HepG2 (cell line): ENCODE data around the gene PDK2. TPM values are rescaled to one million over a fixed set of nuclear protein-coding genes. Genes with fewer than 3 reads are reported as not detected.
A peak's percentile ranks its signal among the peaks of the same experiment; 100 is the strongest.

Source experiments
- CAMTA2 ChIP-seq: sonication (generic); formaldehyde crosslinking; IDR thresholded peaks from 2 replicates; pipeline ENCODE4 v1.4.0; 2020; ENCODE audit warnings: mild to moderate bottlenecking, missing genetic modification reagents, borderline replicate concordance
- CBX5 ChIP-seq: sonication (generic); formaldehyde crosslinking; IDR thresholded peaks from 2 replicates; pipeline ENCODE4 v1.4.0; 2020; ENCODE audit warnings: missing genetic modification reagents, borderline replicate concordance
- EEA1 ChIP-seq: sonication (generic); formaldehyde crosslinking; IDR thresholded peaks from 2 replicates; pipeline ENCODE4 v1.5.1; 2020; ENCODE audit warnings: mild to moderate bottlenecking, missing genetic modification reagents, borderline replicate concordance
- EED ChIP-seq: sonication (generic); formaldehyde crosslinking; IDR thresholded peaks from 2 replicates; pipeline ENCODE4 v1.5.0; 2020; ENCODE audit warnings: mild to moderate bottlenecking, missing genetic modification reagents
- HES4 ChIP-seq: sonication (generic); formaldehyde crosslinking; IDR thresholded peaks from 2 replicates; pipeline ENCODE4 v1.9.0; 2021; ENCODE audit warnings: mild to moderate bottlenecking, missing genetic modification reagents, borderline replicate concordance
- HOXA5 ChIP-seq: sonication (generic); formaldehyde crosslinking; IDR thresholded peaks from 2 replicates; pipeline ENCODE4 v1.4.0; 2020; ENCODE audit warnings: missing genetic modification reagents
- KLF15 ChIP-seq: sonication (generic); formaldehyde crosslinking; IDR thresholded peaks from 2 replicates; pipeline ENCODE4 v1.8.1; 2023; ENCODE audit warnings: borderline replicate concordance, mild to moderate bottlenecking, inconsistent platforms, missing genetic modification reagents, mixed read lengths
- MBD4 ChIP-seq: IDR thresholded peaks from 2 replicates; pipeline ENCODE4 v1.6.1; 2012; ENCODE audit warnings: low read length, inconsistent platforms, borderline replicate concordance
- NAIF1 ChIP-seq: sonication (generic); formaldehyde crosslinking; IDR thresholded peaks from 2 replicates; pipeline ENCODE4 v1.5.0; 2020; ENCODE audit warnings: mild to moderate bottlenecking, missing genetic modification reagents, borderline replicate concordance
- NFE2L1 ChIP-seq: sonication (generic); formaldehyde crosslinking; IDR thresholded peaks from 2 replicates; pipeline ENCODE4 v1.4.0; 2020; ENCODE audit warnings: missing genetic modification reagents, mild to moderate bottlenecking, borderline replicate concordance
- RBFOX2 ChIP-seq: fragments of 200-400 bp; formaldehyde crosslinking; IDR thresholded peaks from 2 replicates; pipeline ENCODE4 v1.6.1; 2017; ENCODE audit warnings: low read depth, mild to moderate bottlenecking, low read length
- TGIF2 ChIP-seq: IDR thresholded peaks from 2 replicates; pipeline ENCODE4 v1.6.1; 2016; ENCODE audit warnings: control low read depth, missing compliant biosample characterization
- ZFP37 ChIP-seq: sonication (generic); formaldehyde crosslinking; IDR thresholded peaks from 2 replicates; pipeline ENCODE4 v1.4.0; 2020; ENCODE audit warnings: missing genetic modification reagents, borderline replicate concordance
- ZNF136 ChIP-seq: sonication (generic); formaldehyde crosslinking; IDR thresholded peaks from 2 replicates; pipeline ENCODE4 v1.8.1; 2022; ENCODE audit warnings: low read depth, mild to moderate bottlenecking, moderate library complexity, missing genetic modification reagents
- ZNF251 ChIP-seq: sonication (generic); formaldehyde crosslinking; IDR thresholded peaks from 2 replicates; pipeline ENCODE4 v1.9.0; 2021; ENCODE audit warnings: mild to moderate bottlenecking, missing genetic modification reagents
- ZNF282 ChIP-seq: fragments of 450-650 bp; IDR thresholded peaks from 2 replicates; pipeline ENCODE4 v1.6.1; 2018; ENCODE audit not compliant: partially characterized antibody
- ZNF713 ChIP-seq: sonication (generic); formaldehyde crosslinking; IDR thresholded peaks from 2 replicates; pipeline ENCODE4 v1.4.0; 2020; ENCODE audit warnings: mild to moderate bottlenecking, missing genetic modification reagents
- ZNF761 ChIP-seq: sonication (generic); formaldehyde crosslinking; conservative IDR thresholded peaks from 2 replicates; pipeline ENCODE4 v1.4.0; 2020; ENCODE audit warnings: mild to moderate bottlenecking, missing genetic modification reagents
- ZNF773 ChIP-seq: sonication (generic); formaldehyde crosslinking; IDR thresholded peaks from 2 replicates; pipeline ENCODE4 v1.4.0; 2020; ENCODE audit warnings: missing genetic modification reagents, borderline replicate concordance
- ZNF775 ChIP-seq: sonication (generic); formaldehyde crosslinking; IDR thresholded peaks from 2 replicates; pipeline ENCODE4 v1.4.0; 2020; ENCODE audit warnings: missing genetic modification reagents, mild to moderate bottlenecking, moderate library complexity, borderline replicate concordance
- polyA plus RNA-seq, 8 experiments: library from polyadenylated mRNA; depleted of rRNA in 3 of 8; stranded (reverse) in 7 of 8; unstranded in 1 of 8; fragments of >200 nt; fragmentation: Illumina TruSeq in 4 of 8; extraction: Trizol in 4 of 8; gene quantifications; 2 replicates each; pipeline versions ENCODE4 v1.2.1 to v1.2.3, GENCODE V29; 2011 to 2016; ENCODE audit warnings: low read depth in 4 of 8, missing spikeins in 1 of 8, mixed read lengths in 1 of 8; ENCODE audit not compliant: insufficient read depth in 1 of 8
- total RNA-seq, 5 experiments: library from RNA; depleted of rRNA; stranded (reverse); fragments of >200 nt; fragmentation: Illumina TruSeq; extraction: Trizol; gene quantifications; 2 replicates each; pipeline ENCODE4 v1.2.3, GENCODE V29; 2016; ENCODE audit warnings: low read depth in 1 of 5
- TF ChIP-seq, protein P1 (sequence below): sonication (generic); formaldehyde crosslinking; conservative IDR thresholded peaks from 2 replicates; pipeline ENCODE4 v1.8.0; 2022; ENCODE audit warnings: low read depth, missing genetic modification reagents
- TF ChIP-seq, protein P2 (sequence below): sonication (generic); formaldehyde crosslinking; IDR thresholded peaks from 2 replicates; pipeline ENCODE4 v1.5.1; 2020; ENCODE audit warnings: mild to moderate bottlenecking, missing genetic modification reagents
- TF ChIP-seq, protein P3 (sequence below): sonication (generic); formaldehyde crosslinking; IDR thresholded peaks from 2 replicates; pipeline ENCODE4 v1.4.0; 2020; ENCODE audit warnings: mild to moderate bottlenecking, missing genetic modification reagents, borderline replicate concordance

The PDK2 gene
- total and polyA plus RNA-seq, 2 of the 13 experiments (the other 11 are each of a cell fraction or from before 2014, with no cell fraction given) = 18.5 to 59.7 TPM

DNA sequence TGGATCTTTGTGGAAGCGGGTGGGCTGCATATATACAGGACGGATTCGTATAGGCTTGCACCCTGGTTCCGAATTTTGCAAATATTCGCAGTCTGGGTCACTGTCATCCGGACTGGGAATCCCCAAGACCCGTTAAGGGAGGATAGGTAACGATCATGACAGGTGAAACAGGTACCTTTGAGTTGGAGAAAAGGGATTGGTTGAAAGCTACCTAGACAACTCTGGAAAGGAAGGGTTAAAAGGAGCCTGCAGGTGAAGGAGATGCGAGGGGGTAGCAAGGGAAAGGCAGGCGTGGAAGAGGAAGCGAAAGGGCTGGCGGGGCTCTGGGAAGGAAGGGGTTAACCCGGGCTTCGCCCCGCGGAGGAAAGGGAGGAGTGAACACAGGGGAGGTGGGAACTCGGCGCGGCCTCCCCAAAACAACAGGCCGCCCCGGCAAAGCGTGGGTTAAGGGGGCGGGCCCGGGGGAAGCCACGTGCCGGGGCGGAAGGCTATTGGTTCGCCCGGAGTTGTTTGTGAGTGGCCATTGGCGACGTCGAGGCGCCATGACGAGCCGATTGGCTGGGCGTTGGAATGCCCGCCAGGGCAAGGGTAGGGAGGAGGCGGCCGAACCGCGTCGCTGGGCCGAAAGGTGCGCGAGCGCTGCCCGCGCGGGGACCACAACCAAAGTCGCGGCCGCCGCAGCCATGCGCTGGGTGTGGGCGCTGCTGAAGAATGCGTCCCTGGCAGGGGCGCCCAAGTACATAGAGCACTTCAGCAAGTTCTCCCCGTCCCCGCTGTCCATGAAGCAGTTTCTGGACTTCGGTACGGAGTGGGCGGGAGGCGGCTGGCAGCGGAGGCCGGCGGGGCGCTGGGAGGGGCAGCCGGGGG lies at the start of gene PDK2 (continued):
- TF ChIP-seq ZNF775 = peak; percentile 22; the same call in 1 of the 2 replicates
- TF ChIP-seq ZNF773 (CRISPR knock-in tag) = no peak
- TF ChIP-seq MBD4 = no peak
- TF ChIP-seq KLF15 (CRISPR knock-in tag) = no peak; the same call in 1 of the 2 replicates
- no peak for TF ChIP-seq ZNF282
- TF ChIP-seq, protein P1, sequence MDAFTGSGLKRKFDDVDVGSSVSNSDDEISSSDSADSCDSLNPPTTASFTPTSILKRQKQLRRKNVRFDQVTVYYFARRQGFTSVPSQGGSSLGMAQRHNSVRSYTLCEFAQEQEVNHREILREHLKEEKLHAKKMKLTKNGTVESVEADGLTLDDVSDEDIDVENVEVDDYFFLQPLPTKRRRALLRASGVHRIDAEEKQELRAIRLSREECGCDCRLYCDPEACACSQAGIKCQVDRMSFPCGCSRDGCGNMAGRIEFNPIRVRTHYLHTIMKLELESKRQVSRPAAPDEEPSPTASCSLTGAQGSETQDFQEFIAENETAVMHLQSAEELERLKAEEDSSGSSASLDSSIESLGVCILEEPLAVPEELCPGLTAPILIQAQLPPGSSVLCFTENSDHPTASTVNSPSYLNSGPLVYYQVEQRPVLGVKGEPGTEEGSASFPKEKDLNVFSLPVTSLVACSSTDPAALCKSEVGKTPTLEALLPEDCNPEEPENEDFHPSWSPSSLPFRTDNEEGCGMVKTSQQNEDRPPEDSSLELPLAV (CRISPR knock-in tag) = no peak
- peak; percentile 89 for TF ChIP-seq RBFOX2
- TF ChIP-seq NFE2L1 = no peak; the same call in 1 of the 2 replicates
- peak; percentile 91 for TF ChIP-seq EEA1
- no peak; the same call in 1 of the 2 replicates for TF ChIP-seq CAMTA2 (CRISPR knock-in tag)
- TF ChIP-seq, protein P2, sequence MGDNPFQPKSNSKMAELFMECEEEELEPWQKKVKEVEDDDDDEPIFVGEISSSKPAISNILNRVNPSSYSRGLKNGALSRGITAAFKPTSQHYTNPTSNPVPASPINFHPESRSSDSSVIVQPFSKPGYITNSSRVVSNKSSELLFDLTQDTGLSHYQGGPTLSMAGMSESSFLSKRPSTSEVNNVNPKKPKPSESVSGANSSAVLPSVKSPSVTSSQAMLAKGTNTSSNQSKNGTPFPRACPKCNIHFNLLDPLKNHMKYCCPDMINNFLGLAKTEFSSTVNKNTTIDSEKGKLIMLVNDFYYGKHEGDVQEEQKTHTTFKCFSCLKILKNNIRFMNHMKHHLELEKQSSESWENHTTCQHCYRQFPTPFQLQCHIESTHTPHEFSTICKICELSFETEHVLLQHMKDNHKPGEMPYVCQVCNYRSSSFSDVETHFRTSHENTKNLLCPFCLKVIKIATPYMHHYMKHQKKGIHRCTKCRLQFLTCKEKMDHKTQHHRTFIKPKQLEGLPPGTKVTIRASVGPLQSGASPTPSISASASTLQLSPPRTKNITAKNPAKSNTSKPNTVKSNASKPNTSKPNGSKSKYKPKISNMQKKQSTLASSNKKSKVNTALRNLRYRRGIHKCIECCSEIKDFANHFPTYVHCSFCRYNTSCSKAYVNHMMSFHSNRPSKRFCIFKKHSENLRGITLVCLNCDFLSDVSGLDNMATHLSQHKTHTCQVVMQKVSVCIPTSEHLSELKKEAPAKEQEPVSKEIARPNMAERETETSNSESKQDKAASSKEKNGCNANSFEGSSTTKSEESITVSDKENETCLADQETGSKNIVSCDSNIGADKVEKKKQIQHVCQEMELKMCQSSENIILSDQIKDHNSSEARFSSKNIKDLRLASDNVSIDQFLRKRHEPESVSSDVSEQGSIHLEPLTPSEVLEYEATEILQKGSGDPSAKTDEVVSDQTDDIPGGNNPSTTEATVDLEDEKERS (CRISPR knock-in tag) = peak; percentile 80; the same call in 1 of the 2 replicates
- peak; percentile 44; the same call in 1 of the 2 replicates for TF ChIP-seq ZFP37
- peak; percentile 87 for TF ChIP-seq HOXA5 (CRISPR knock-in tag)
- no peak for TF ChIP-seq NAIF1 (CRISPR knock-in tag)
- TF ChIP-seq EED = peak; percentile 86
- 0 out of 2 replicates have a peak, but pooled peaks have one; percentile 62 for TF ChIP-seq ZNF713 (CRISPR knock-in tag)
- TF ChIP-seq CBX5 (CRISPR knock-in tag) = 0 out of 2 replicates have a peak, but pooled peaks have one; percentile 48
- no peak for TF ChIP-seq HES4 (CRISPR knock-in tag)
- TF ChIP-seq, protein P3, sequence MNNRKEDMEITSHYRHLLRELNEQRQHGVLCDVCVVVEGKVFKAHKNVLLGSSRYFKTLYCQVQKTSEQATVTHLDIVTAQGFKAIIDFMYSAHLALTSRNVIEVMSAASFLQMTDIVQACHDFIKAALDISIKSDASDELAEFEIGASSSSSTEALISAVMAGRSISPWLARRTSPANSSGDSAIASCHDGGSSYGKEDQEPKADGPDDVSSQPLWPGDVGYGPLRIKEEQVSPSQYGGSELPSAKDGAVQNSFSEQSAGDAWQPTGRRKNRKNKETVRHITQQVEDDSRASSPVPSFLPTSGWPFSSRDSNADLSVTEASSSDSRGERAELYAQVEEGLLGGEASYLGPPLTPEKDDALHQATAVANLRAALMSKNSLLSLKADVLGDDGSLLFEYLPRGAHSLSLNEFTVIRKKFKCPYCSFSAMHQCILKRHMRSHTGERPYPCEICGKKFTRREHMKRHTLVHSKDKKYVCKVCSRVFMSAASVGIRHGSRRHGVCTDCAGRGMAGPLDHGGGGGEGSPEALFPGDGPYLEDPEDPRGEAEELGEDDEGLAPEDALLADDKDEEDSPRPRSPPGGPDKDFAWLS (CRISPR knock-in tag) = no peak
- TF ChIP-seq TGIF2 (CRISPR knock-in tag) = no peak
- TF ChIP-seq ZNF251 = no peak
- no peak for TF ChIP-seq ZNF136 (CRISPR knock-in tag)
- TF ChIP-seq ZNF761 = peak; percentile 84
